OCI-LY3 (cell line): ENCODE measurements around the gene IL36G.

Experiments used
- H2AFZ ChIP-seq: fragments of 200-600, 300-600 bp; shearing (Covaris generic); 2 replicates; pipeline ENCODE4 v1.6.0; 2014; ENCODE audit warnings: antibody characterized with exemption, low read depth, low read length
- H3K27ac ChIP-seq: fragments of 200-600, 300-600 bp; sonication (generic); 2 replicates; pipeline ENCODE4 v1.5.1; 2014; ENCODE audit warnings: mild to moderate bottlenecking, low read length, moderate library complexity, mixed read lengths
- H3K27me3 ChIP-seq: fragments of 200-600, 300-600 bp; sonication (generic); 2 replicates; pipeline ENCODE4 v1.6.1; 2014; ENCODE audit warnings: low read depth, low read length, mixed read lengths
- H3K36me3 ChIP-seq: fragments of 200-600, 300-600 bp; sonication (generic); replicated peaks from 2 replicates; pipeline ENCODE3; 2014; ENCODE audit warnings: low read depth, low read length, mixed read lengths
- H3K4me1 ChIP-seq: fragments of 300-600, 200-600 bp; sonication (generic); 2 replicates; pipeline ENCODE4 v1.6.1; 2014; ENCODE audit warnings: low read length, mixed read lengths
- H3K4me2 ChIP-seq: fragments of 200-600, 300-600 bp; sonication (generic); 2 replicates; pipeline ENCODE4 v1.6.1; 2014; ENCODE audit warnings: low read length, mixed read lengths
- H3K4me3 ChIP-seq: fragments of 300-600, 200-600 bp; sonication (generic); 2 replicates; pipeline ENCODE4 v1.5.1; 2014; ENCODE audit warnings: antibody characterized with exemption, mild to moderate bottlenecking, low read length, moderate library complexity
- H3K79me2 ChIP-seq: fragments of 300-600, 200-600 bp; shearing (Covaris generic); 2 replicates; pipeline ENCODE4 v1.6.1; 2014; ENCODE audit warnings: mild to moderate bottlenecking, low read length, mixed read lengths
- H3K9ac ChIP-seq: fragments of 300-600, 200-600 bp; shearing (Covaris generic); 2 replicates; pipeline ENCODE4 v1.6.0; 2014; ENCODE audit warnings: mild to moderate bottlenecking, low read length, moderate library complexity
- H3K9me3 ChIP-seq: fragments of 200-600, 300-600 bp; shearing (Covaris generic); 2 replicates; pipeline ENCODE4 v1.6.1; 2014; ENCODE audit warnings: low read length, mixed read lengths; ENCODE audit not compliant: insufficient read depth
- H4K20me1 ChIP-seq: fragments of 200-600, 300-600 bp; sonication (generic); 2 replicates; pipeline ENCODE4 v1.6.1; 2016; ENCODE audit warnings: low read length, mixed read lengths; ENCODE audit not compliant: insufficient read depth
- CTCF ChIP-seq: fragments of 200-600, 300-600 bp; sonication (generic); IDR thresholded peaks from 2 replicates; pipeline ENCODE4 v1.5.1; 2014; ENCODE audit warnings: antibody characterized with exemption, low read length, low read depth
- EZH2phosphoT487 ChIP-seq: fragments of 200-600 bp; shearing (Covaris generic); IDR thresholded peaks from 2 replicates; pipeline ENCODE4 v1.6.1; 2018; ENCODE audit warnings: antibody characterized with exemption, mixed run types, low read depth

IL36G gene

GRCh38 chr2:112942654-112943002 is 35.2 kb upstream of the IL36G start:
- Histone ChIP-seq H4K20me1 (no peaks in the 10 kb centered on the region), H2AFZ (no peak overlapping the region), H3K9ac (no peak overlapping the region), H3K9me3 (peaks cover 11% of the 10 kb centered on the region), H3K27ac (no peak overlapping the region), H3K36me3 (peaks cover 2% of the 10 kb centered on the region), H3K4me3 (no peak overlapping the region), H3K27me3 (peaks cover 15% of the 10 kb centered on the region), H3K4me1 (peaks cover 5% of the 10 kb centered on the region; the same call in 1 of the 2 replicates), H3K79me2 (no peaks in the 10 kb centered on the region), H3K4me2 (no peak overlapping the region)
- TF ChIP-seq CTCF = no peak
- TF ChIP-seq EZH2phosphoT487 = no peak

- Histone ChIP-seq H3K9me3 (peaks cover 15% of the 10 kb centered on the region), H4K20me1 (no peaks in the 10 kb centered on the region), H3K4me3 (no peak overlapping the region), H3K79me2 (no peaks in the 10 kb centered on the region), H3K27ac (no peak overlapping the region), H3K4me2 (no peak overlapping the region), H3K9ac (no peak overlapping the region), H3K36me3 (peaks cover 6% of the 10 kb centered on the region), H3K4me1 (peaks cover 5% of the 10 kb centered on the region; the same call in 1 of the 2 replicates), H3K27me3 (peaks cover 25% of the 10 kb centered on the region), H2AFZ (no peak overlapping the region)
- TF ChIP-seq EZH2phosphoT487 (no peak), CTCF (no peak)
These were observed 32.8 kb upstream of the IL36G start for GRCh38 chr2:112944971-112945370.

GRCh38 chr2:112946086-112946485 is 31.7 kb upstream of the IL36G start:
- Histone ChIP-seq H3K9ac (no peak overlapping the region), H3K36me3 (peaks cover 6% of the 10 kb centered on the region), H2AFZ (no peak overlapping the region), H4K20me1 (no peaks in the 10 kb centered on the region), H3K27ac (no peak overlapping the region), H3K9me3 (peaks cover 15% of the 10 kb centered on the region), H3K27me3 (peaks cover 19% of the 10 kb centered on the region), H3K79me2 (no peaks in the 10 kb centered on the region), H3K4me3 (no peak overlapping the region), H3K4me2 (no peak overlapping the region), H3K4me1 (peaks cover 5% of the 10 kb centered on the region; the same call in 1 of the 2 replicates)
- TF ChIP-seq EZH2phosphoT487 (no peak), CTCF (no peak)

GRCh38 chr2:112947374-112947773 is 30.4 kb upstream of the IL36G start:
- Histone ChIP-seq H3K27me3 (peaks cover 19% of the 10 kb centered on the region), H3K4me3 (no peak overlapping the region), H2AFZ (no peak overlapping the region), H3K9ac (no peak overlapping the region), H3K27ac (no peak overlapping the region), H3K4me2 (no peak overlapping the region), H3K36me3 (peaks cover 6% of the 10 kb centered on the region), H3K4me1 (no peaks in the 10 kb centered on the region), H4K20me1 (no peaks in the 10 kb centered on the region), H3K9me3 (peaks cover 15% of the 10 kb centered on the region), H3K79me2 (no peaks in the 10 kb centered on the region)
- TF ChIP-seq EZH2phosphoT487 (no peak), CTCF (no peak)
